ENCODE results near the gene ADAMTS17. TPM values are rescaled to one million over a fixed set of nuclear protein-coding genes. Genes with fewer than 3 reads are reported as not detected.

ADAMTS17 gene
- total RNA-seq, 1 donor from 2014 or later = 1.5 TPM

DNA sequence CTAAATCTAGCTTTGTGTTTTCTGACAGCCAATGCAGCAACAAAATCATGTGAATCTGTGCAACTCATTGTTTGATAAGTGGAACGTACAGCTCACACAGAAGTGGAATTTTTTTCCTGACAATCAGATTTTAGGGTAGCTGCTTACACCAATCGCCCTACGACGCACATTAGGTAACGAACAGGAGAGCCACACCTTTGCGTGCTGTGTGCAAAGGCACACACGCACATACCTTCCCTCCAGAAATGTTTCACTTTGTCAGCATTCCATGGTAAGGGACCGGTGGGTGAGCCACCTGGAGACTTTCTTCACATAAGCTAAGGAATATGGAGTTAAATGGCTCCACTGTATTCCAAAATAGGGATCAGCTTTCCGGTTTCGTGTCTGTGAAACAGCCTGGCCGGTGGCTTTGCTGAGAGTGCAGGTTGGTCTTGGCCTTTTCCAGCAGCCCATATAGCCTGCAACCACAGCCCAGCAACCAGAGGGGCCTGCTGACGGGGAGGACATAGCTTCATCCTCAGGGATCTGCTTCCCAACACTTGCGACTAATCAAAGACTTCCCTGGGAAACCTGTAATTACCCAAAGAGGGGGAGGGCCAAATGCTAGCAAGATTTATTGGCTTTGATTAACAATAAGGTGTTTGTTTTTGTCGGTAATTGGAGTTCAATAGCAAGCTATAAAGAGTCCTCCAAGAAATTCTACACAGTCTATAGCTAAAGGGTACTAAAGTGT is 145.3 kb downstream of the ADAMTS17 start:
- Histone ChIP-seq H3F3A (ENCODE audit: low read depth) (no peaks in the 10 kb centered on the region), H3K4me1 (peaks cover 6% of the 10 kb centered on the region), H2AFZ (replicated peaks) (no peak overlapping the region), H3K27me3 (no peaks in the 10 kb centered on the region), H3K36me3 (no peaks in the 10 kb centered on the region), H4K20me1 (ENCODE audit: low read depth) (no peaks in the 10 kb centered on the region), H3K4me3 (no peak overlapping the region), H3K27ac (no peak overlapping the region), H3K9ac (no peak overlapping the region), H3K4me2 (no peak overlapping the region), H3K9me3 (ENCODE audit: low read depth) (no peaks in the 10 kb centered on the region), H3K79me2 (ENCODE audit: low read depth) (no peaks in the 10 kb centered on the region)
- Mint-ChIP-seq H3K9me3 (no peaks in the 10 kb centered on the region), H3K27ac (no peak overlapping the region), H3K4me1 (peaks cover 28% of the 10 kb centered on the region), H3K27me3 (ENCODE audit: insufficient read depth, low read depth) (peaks cover 6% of the 10 kb centered on the region), H3K36me3 (no peaks in the 10 kb centered on the region), H3K4me3 (no peak overlapping the region)
- TF ChIP-seq, protein P1, sequence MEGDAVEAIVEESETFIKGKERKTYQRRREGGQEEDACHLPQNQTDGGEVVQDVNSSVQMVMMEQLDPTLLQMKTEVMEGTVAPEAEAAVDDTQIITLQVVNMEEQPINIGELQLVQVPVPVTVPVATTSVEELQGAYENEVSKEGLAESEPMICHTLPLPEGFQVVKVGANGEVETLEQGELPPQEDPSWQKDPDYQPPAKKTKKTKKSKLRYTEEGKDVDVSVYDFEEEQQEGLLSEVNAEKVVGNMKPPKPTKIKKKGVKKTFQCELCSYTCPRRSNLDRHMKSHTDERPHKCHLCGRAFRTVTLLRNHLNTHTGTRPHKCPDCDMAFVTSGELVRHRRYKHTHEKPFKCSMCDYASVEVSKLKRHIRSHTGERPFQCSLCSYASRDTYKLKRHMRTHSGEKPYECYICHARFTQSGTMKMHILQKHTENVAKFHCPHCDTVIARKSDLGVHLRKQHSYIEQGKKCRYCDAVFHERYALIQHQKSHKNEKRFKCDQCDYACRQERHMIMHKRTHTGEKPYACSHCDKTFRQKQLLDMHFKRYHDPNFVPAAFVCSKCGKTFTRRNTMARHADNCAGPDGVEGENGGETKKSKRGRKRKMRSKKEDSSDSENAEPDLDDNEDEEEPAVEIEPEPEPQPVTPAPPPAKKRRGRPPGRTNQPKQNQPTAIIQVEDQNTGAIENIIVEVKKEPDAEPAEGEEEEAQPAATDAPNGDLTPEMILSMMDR (IDR thresholded peaks at IDR 0.05) = no peak
- TF ChIP-seq EZH2 (IDR thresholded peaks at IDR 0.05) (no peak), EZH2phosphoT487 (IDR thresholded peaks at IDR 0.05) (no peak)
- no peak for DNase-seq (ENCODE audit: low spot score)

DNA sequence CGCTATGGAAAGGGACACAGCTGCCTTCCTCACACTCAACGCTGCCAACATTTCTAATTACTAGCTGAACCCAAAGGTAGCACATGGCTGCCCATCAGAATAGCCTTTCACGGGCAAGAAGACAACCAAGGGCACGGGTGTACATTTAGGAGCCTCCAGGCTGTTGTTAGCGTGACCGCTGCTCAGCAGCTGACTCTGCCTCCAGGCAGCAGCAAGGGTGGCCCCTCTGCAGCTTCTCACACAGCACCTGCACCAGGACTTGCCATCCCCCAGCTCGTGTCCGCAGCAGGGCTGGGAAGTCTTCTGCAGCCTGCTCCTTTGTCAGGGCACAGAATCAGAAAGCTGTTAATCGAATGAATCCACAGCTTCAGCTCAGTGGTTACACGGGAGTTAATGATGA is 146.8 kb downstream of the ADAMTS17 start:
- Mint-ChIP-seq H3K27me3 (ENCODE audit: insufficient read depth, low read depth) (peaks cover 5% of the 10 kb centered on the region), H3K27ac (peak overlapping the region; percentile 81), H3K36me3 (no peaks in the 10 kb centered on the region), H3K4me1 (peaks cover 29% of the 10 kb centered on the region), H3K9me3 (no peaks in the 10 kb centered on the region), H3K4me3 (no peak overlapping the region)
- DNase-seq (ENCODE audit: low spot score) = no peak
- H4K20me1 ChIP-seq (ENCODE audit: low read depth) = no peaks in the 10 kb centered on the region
- H3F3A ChIP-seq (ENCODE audit: low read depth) = no peaks in the 10 kb centered on the region
- H3K36me3 ChIP-seq = no peaks in the 10 kb centered on the region
- no peak overlapping the region for H3K27ac ChIP-seq
- H3K4me3 ChIP-seq = no peak overlapping the region
- peaks cover 12% of the 10 kb centered on the region for H3K4me1 ChIP-seq
- TF ChIP-seq EZH2 (IDR thresholded peaks at IDR 0.05) = no peak
- TF ChIP-seq EZH2phosphoT487 (IDR thresholded peaks at IDR 0.05) = no peak
- TF ChIP-seq, protein P1 (IDR thresholded peaks at IDR 0.05) = no peak
- no peak overlapping the region for H3K9ac ChIP-seq
- H3K27me3 ChIP-seq = no peaks in the 10 kb centered on the region
- no peaks in the 10 kb centered on the region for H3K79me2 ChIP-seq (ENCODE audit: low read depth)
- no peak overlapping the region for H3K4me2 ChIP-seq
- H3K9me3 ChIP-seq (ENCODE audit: low read depth) = no peaks in the 10 kb centered on the region
- H2AFZ ChIP-seq (replicated peaks) = peak overlapping the region; percentile 63

DNA sequence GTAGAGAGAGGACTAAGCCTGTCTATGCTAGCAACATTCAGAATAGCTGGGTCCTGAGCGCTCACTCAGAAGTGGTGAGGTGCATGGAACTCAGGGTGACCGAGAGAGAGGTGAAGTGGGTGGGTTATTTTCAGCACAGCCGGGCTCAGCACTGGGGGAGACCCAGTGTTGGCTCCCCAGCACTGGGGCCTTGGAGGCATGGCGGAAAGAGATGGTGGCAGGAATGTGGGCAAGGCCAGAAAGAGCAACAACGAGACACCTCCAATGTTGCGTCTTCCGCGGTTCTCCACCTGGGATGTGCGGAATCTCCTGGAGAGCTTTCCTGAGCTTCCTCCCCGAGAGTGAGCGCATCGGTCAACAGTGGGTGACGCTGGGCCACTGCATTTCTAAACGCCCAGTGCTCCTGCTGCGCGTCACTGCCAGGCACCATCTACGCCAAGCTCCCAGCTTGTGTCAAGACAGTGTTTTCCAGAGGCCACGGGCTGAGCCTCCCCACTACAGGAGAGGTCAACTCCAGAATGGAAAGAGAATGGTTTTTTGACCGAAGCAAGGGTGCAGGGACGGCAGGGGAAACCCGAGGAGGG is 148.4 kb downstream of the ADAMTS17 start:
- no peaks in the 10 kb centered on the region for H3K79me2 ChIP-seq (ENCODE audit: low read depth)
- H3K36me3 Mint-ChIP-seq = no peaks in the 10 kb centered on the region
- H4K20me1 ChIP-seq (ENCODE audit: low read depth) = no peaks in the 10 kb centered on the region
- no peak overlapping the region for H3K4me3 Mint-ChIP-seq
- H2AFZ ChIP-seq (replicated peaks) = no peak overlapping the region
- H3K4me3 ChIP-seq = no peak overlapping the region
- no peaks in the 10 kb centered on the region for H3K36me3 ChIP-seq
- no peaks in the 10 kb centered on the region for H3F3A ChIP-seq (ENCODE audit: low read depth)
- no peak for TF ChIP-seq EZH2phosphoT487 (IDR thresholded peaks at IDR 0.05)
- TF ChIP-seq, protein P1 (IDR thresholded peaks at IDR 0.05) = no peak
- no peak for TF ChIP-seq EZH2 (IDR thresholded peaks at IDR 0.05)
- H3K27me3 ChIP-seq = no peaks in the 10 kb centered on the region
- peaks cover 29% of the 10 kb centered on the region for H3K4me1 Mint-ChIP-seq
- no peak overlapping the region for H3K4me2 ChIP-seq
- H3K9me3 Mint-ChIP-seq = no peaks in the 10 kb centered on the region
- no peak overlapping the region for H3K9ac ChIP-seq
- DNase-seq (ENCODE audit: low spot score) = no peak
- no peaks in the 10 kb centered on the region for H3K9me3 ChIP-seq (ENCODE audit: low read depth)
- H3K27me3 Mint-ChIP-seq (ENCODE audit: insufficient read depth, low read depth) = no peaks in the 10 kb centered on the region
- H3K4me1 ChIP-seq = peaks cover 12% of the 10 kb centered on the region
- no peak overlapping the region for H3K27ac ChIP-seq
- H3K27ac Mint-ChIP-seq = peak overlapping the region; percentile 17

All from neural progenitor cell (in vitro differentiated cells).